Gastroesophageal sphincter (tissue), 4 donors: ENCODE measurements around the gene TYRO3. TPM values are rescaled to one million over a fixed set of nuclear protein-coding genes. Genes with fewer than 3 reads are reported as not detected.

ENCODE experiments used
- ATAC-seq: fragments of 150-250 bp; one replicate; pipeline ENCODE4 v1.9.1; 2016; ENCODE audit warnings: mild to moderate bottlenecking, moderate library complexity
- H3K27ac ChIP-seq, 4 donors: fragments of 200-600 bp; sonication (generic) in 3 of 4; 1 replicate in 3 of 4; 2 replicates in 1 of 4; pipeline ENCODE4 v1.5.1; 2016 to 2019
- H3K27me3 ChIP-seq: fragments of 200-600 bp; sonication (generic); one replicate; pipeline ENCODE4 v1.5.1; 2019
- H3K36me3 ChIP-seq, 2 donors: fragments of 200-600 bp; sonication (generic); one replicate each; pipeline ENCODE4 v1.5.1; 2019; ENCODE audit warnings: control low read depth in 1 of 2
- H3K4me1 ChIP-seq, 3 donors: fragments of 200-600 bp; sonication (generic); 1 replicate in 2 of 3; 2 replicates in 1 of 3; pipeline ENCODE4 v1.5.1; 2016 to 2019; ENCODE audit warnings: control low read depth in 2 of 3
- H3K4me3 ChIP-seq, 2 donors: fragments of 200-600 bp; sonication (generic); one replicate each; pipeline ENCODE4 v1.5.1; 2019; ENCODE audit warnings: mild to moderate bottlenecking in 1 of 2, moderate library complexity in 1 of 2
- H3K9me3 ChIP-seq, 3 donors: fragments of 200-600 bp; sonication (generic); one replicate each; pipeline ENCODE4 v1.5.1; 2017 to 2019; ENCODE audit warnings: control low read depth in 2 of 3
- EP300 ChIP-seq: sonication (generic); formaldehyde crosslinking; IDR thresholded peaks from one replicate; pipeline ENCODE4 v1.6.1; 2017; ENCODE audit warnings: antibody characterized with exemption, mild to moderate bottlenecking
- POLR2A ChIP-seq, 2 donors: fragments of 450-650 bp; IDR thresholded peaks; one replicate each; pipeline ENCODE4 v1.6.1; 2017; ENCODE audit warnings: antibody characterized with exemption in 2 of 2, mild to moderate bottlenecking in 2 of 2, moderate library complexity in 1 of 2
- POLR2AphosphoS5 ChIP-seq: sonication (generic); formaldehyde crosslinking; IDR thresholded peaks from one replicate; pipeline ENCODE4 v1.6.1; 2017; ENCODE audit warnings: antibody characterized with exemption
- WGBS, 2 donors: methylation state at CpG; one replicate each; pipeline ENCODE4 v1.1.5; 2018; ENCODE audit warnings: low coverage in 1 of 2; 5-methylcytosine and 5-hydroxymethylcytosine counted together
- total RNA-seq, 4 donors: library from RNA; depleted of rRNA; stranded (reverse); fragments of >200 nt; gene quantifications; one replicate each; pipeline ENCODE4 v1.1.0, GENCODE V29; 2016
- TF ChIP-seq, protein P1 (sequence below), 4 experiments: fragments of 200-600 bp in 2 of 4; fragments of 450-650 bp in 2 of 4; sonication (generic) in 1 of 4; IDR thresholded peaks; one replicate each; pipeline ENCODE4 v1.5.1; 2017 to 2019; ENCODE audit warnings: antibody characterized with exemption in 4 of 4, mild to moderate bottlenecking in 2 of 4, moderate library complexity in 2 of 4

Gene TYRO3
- total RNA-seq, 4 donors from 2014 or later: 3.1 to 9.5 (median 8.4) TPM

DNA sequence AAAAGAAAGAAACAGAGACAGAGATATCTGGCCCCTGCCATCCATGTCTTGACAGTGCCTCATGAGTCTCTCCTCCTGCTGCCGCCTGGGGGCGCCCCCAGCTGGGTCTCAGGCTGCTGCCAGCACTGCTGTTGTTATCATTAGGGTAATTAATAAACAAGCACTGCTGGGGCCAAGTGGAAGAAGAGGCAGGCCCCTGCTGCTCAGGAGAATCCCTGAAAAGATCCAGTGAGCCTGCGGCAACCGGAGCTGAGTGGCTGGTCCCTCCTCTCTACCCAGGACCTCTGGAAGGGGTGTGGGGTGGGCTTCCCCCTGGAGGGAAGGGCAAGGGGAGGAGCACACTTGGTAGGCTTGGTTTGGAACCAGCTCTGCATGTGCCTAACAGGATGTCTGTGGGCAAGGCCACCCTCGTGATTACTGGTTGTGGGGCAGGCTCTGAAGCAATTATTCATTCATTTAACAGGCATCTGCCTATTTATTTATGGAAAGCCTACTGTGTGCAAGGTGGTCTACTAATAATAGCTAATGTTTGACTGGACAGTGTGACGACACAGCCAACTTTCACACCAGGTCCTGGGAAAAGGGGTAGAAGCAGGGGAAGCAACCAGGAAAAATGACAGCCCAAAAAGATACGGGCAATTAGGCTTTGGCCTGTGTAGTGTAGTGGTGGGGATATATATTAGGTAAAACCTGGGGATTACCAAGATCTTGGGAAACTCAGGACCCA lies 1.2 kb upstream of the TYRO3 start:
- 21 to 80% methylated on average over 1 to 6 of the region's 7 CpGs for WGBS, 2 donors
- no peaks in the 10 kb centered on the region for H3K9me3 ChIP-seq
- peak; percentile 13 for ATAC-seq
- no peaks in the 10 kb centered on the region for H3K27me3 ChIP-seq
- H3K36me3 ChIP-seq: no peaks in the 10 kb centered on the region
- no peak for TF ChIP-seq EP300
- TF ChIP-seq POLR2AphosphoS5: no peak
- TF ChIP-seq POLR2A (IDR thresholded peaks at IDR 0.05): no peak
- TF ChIP-seq, protein P1, sequence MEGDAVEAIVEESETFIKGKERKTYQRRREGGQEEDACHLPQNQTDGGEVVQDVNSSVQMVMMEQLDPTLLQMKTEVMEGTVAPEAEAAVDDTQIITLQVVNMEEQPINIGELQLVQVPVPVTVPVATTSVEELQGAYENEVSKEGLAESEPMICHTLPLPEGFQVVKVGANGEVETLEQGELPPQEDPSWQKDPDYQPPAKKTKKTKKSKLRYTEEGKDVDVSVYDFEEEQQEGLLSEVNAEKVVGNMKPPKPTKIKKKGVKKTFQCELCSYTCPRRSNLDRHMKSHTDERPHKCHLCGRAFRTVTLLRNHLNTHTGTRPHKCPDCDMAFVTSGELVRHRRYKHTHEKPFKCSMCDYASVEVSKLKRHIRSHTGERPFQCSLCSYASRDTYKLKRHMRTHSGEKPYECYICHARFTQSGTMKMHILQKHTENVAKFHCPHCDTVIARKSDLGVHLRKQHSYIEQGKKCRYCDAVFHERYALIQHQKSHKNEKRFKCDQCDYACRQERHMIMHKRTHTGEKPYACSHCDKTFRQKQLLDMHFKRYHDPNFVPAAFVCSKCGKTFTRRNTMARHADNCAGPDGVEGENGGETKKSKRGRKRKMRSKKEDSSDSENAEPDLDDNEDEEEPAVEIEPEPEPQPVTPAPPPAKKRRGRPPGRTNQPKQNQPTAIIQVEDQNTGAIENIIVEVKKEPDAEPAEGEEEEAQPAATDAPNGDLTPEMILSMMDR (IDR thresholded peaks at IDR 0.05): peak in 3 of 4 experiments; percentile 37 to 80 (median 55)
- H3K4me1 ChIP-seq: peaks cover 0 to 46% (median 10%) of the 10 kb centered on the region in 3 donors
- H3K27ac ChIP-seq: peak overlapping the region in 3 of 4 donors; percentile 68 to 82 (median 77)
- peak overlapping the region; percentile 49 to 84 for H3K4me3 ChIP-seq

DNA sequence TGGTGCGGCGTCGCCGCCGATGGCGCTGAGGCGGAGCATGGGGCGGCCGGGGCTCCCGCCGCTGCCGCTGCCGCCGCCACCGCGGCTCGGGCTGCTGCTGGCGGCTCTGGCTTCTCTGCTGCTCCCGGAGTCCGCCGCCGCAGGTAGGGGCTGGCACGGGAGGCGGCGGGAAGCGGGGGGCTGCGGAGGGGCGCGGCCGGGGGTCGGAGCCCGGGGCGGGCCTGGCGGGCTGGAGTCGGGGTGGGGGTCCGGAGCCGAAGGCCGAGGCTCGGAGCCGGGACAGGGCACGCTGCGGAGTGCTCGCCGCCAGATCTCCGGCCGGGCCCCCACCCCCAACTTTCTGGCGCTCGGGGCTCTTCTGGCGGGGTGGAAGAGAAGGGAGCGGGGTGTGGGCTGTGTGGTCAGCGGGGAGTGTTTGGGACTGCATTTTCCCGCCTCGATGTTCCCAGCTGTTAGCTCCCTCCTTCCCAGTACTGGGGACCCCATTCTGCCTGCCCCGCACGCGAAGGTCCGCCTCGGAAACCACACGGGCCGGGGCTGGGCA lies 299 bp downstream of the TYRO3 start:
- Histone ChIP-seq H3K9me3 (no peaks in the 10 kb centered on the region), H3K36me3 (peaks cover 0 to 6% of the 10 kb centered on the region in 2 donors), H3K4me1 (peaks cover 0 to 54% (median 10%) of the 10 kb centered on the region in 3 donors), H3K27ac (peak overlapping the region in 3 of 4 donors; percentile 68 to 82 (median 77)), H3K4me3 (peak overlapping the region; percentile 49 to 84), H3K27me3 (no peaks in the 10 kb centered on the region)
- ATAC-seq: peak; percentile 6
- no peak for TF ChIP-seq EP300
- TF ChIP-seq, protein P1 (IDR thresholded peaks at IDR 0.05): no peak
- TF ChIP-seq POLR2AphosphoS5: no peak
- no peak for TF ChIP-seq POLR2A (IDR thresholded peaks at IDR 0.05)
- no CpG with 5 or more reads among the region's 60 CpGs for WGBS, 2 donors

DNA sequence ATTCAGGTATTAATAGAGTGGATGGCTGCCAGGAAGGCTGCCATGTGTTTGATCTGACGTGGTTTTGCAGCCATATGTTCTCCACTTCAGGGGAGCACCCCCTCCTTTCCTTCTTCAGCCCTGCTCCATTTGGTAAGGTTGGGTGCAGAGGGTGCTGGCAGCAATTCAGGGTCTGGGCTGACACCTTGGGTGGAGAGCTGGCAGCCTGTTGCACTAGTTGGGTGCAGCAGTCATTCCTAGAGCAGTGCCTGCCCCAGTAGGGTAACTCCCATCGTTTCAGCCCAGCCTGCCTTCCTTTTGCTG lies 1.5 kb downstream of the TYRO3 start:
- Histone ChIP-seq H3K4me3 (peak overlapping the region in 1 of 2 donors; percentile 84), H3K4me1 (peaks cover 0 to 58% (median 10%) of the 10 kb centered on the region in 3 donors), H3K9me3 (no peaks in the 10 kb centered on the region), H3K36me3 (peaks cover 0 to 6% of the 10 kb centered on the region in 2 donors), H3K27me3 (no peaks in the 10 kb centered on the region), H3K27ac (peak overlapping the region in 1 of 4 donors; percentile 82)
- no peak for TF ChIP-seq EP300
- no peak for TF ChIP-seq POLR2A (IDR thresholded peaks at IDR 0.05)
- TF ChIP-seq, protein P1 (IDR thresholded peaks at IDR 0.05): no peak
- TF ChIP-seq POLR2AphosphoS5: no peak
- WGBS, 2 donors: 64% methylated on average over 2 of the region's 2 CpGs; no CpG with 5 or more reads in 1 of the 2 donors
- ATAC-seq: no peak

DNA sequence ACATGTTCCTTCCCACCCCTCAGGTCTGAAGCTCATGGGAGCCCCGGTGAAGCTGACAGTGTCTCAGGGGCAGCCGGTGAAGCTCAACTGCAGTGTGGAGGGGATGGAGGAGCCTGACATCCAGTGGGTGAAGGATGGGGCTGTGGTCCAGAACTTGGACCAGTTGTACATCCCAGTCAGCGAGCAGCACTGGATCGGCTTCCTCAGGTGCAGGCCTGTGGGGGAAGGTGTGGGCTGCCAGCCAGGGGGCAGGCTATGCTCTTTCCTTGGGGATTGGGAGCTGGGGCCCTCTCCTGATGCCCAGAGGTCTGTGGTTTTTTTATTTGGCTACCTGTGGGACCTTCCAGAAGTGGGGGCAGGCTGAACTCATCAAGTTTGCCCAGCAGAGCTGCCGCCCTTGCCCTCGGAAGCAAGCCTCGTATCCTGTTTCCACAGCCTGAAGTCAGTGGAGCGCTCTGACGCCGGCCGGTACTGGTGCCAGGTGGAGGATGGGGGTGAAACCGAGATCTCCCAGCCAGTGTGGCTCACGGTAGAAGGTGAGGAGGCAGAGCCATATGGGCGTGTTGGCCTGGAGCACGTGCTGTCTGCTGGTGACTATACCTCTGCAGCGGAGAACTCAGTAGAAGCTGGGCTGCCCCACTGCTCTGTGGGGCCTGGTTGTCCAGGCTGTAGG lies 2.2 kb downstream of the TYRO3 start:
- no peak for ATAC-seq

More for the DNA sequence above, 2.2 kb downstream of the TYRO3 start:
- H3K27ac ChIP-seq: peak overlapping the region in 3 of 4 donors; percentile 38 to 82 (median 43)
- no peak for TF ChIP-seq POLR2AphosphoS5
- no peak for TF ChIP-seq POLR2A (IDR thresholded peaks at IDR 0.05)
- TF ChIP-seq, protein P1 (IDR thresholded peaks at IDR 0.05): no peak
- no peak for TF ChIP-seq EP300
- no CpG with 5 or more reads among the region's 16 CpGs for WGBS, 2 donors
- H3K9me3 ChIP-seq: no peaks in the 10 kb centered on the region
- peak overlapping the region in 1 of 2 donors; percentile 33 for H3K4me3 ChIP-seq
- peaks cover 0 to 6% of the 10 kb centered on the region in 2 donors for H3K36me3 ChIP-seq
- H3K27me3 ChIP-seq: no peaks in the 10 kb centered on the region
- H3K4me1 ChIP-seq: peaks cover 0 to 58% (median 10%) of the 10 kb centered on the region in 3 donors
